22Rv1 (cell line): ENCODE data around the gene FARP1.

ENCODE experiments used
- H3K27ac ChIP-seq: fragments of 450-650 bp; 2 replicates; pipeline ENCODE4 v1.5.1; 2017
- ZFX ChIP-seq: fragments of 450-650 bp; IDR thresholded peaks from 2 replicates; pipeline ENCODE4 v1.6.1; 2017; ENCODE audit warnings: antibody characterized with exemption, borderline replicate concordance
- TF ChIP-seq, protein P1 (sequence below): fragments of 450-650 bp; IDR thresholded peaks from 2 replicates; pipeline ENCODE4 v1.5.1; 2017; ENCODE audit warnings: mild to moderate bottlenecking

The FARP1 gene

DNA sequence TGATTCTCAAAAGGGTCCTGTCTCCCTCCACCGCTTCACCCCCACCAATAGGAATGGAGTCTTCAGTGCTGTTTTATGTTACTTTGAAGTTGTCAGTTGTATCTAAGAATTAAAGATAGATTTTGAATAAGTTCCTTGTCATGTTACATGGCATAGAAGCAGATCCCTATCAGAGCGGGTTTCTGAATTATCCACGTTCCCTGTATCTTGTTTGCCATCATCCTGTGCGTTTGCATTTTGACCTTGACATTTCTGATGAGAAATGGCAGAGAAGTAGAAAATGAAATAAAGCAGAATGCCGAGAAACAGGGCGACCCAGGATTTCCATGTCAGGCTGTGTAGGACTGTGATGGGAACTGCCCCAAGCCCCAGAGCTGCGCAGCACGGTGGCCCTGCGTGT, 154.9 kb downstream of the FARP1 start:
- TF ChIP-seq, protein P1, sequence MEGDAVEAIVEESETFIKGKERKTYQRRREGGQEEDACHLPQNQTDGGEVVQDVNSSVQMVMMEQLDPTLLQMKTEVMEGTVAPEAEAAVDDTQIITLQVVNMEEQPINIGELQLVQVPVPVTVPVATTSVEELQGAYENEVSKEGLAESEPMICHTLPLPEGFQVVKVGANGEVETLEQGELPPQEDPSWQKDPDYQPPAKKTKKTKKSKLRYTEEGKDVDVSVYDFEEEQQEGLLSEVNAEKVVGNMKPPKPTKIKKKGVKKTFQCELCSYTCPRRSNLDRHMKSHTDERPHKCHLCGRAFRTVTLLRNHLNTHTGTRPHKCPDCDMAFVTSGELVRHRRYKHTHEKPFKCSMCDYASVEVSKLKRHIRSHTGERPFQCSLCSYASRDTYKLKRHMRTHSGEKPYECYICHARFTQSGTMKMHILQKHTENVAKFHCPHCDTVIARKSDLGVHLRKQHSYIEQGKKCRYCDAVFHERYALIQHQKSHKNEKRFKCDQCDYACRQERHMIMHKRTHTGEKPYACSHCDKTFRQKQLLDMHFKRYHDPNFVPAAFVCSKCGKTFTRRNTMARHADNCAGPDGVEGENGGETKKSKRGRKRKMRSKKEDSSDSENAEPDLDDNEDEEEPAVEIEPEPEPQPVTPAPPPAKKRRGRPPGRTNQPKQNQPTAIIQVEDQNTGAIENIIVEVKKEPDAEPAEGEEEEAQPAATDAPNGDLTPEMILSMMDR, result no peak
- TF ChIP-seq ZFX, result no peak
- no peak overlapping the region for H3K27ac ChIP-seq

GRCh38 chr13:98298599-98298998, 155.7 kb downstream of the FARP1 start:
- TF ChIP-seq ZFX, result no peak
- TF ChIP-seq, protein P1, result no peak
- no peak overlapping the region for H3K27ac ChIP-seq

DNA sequence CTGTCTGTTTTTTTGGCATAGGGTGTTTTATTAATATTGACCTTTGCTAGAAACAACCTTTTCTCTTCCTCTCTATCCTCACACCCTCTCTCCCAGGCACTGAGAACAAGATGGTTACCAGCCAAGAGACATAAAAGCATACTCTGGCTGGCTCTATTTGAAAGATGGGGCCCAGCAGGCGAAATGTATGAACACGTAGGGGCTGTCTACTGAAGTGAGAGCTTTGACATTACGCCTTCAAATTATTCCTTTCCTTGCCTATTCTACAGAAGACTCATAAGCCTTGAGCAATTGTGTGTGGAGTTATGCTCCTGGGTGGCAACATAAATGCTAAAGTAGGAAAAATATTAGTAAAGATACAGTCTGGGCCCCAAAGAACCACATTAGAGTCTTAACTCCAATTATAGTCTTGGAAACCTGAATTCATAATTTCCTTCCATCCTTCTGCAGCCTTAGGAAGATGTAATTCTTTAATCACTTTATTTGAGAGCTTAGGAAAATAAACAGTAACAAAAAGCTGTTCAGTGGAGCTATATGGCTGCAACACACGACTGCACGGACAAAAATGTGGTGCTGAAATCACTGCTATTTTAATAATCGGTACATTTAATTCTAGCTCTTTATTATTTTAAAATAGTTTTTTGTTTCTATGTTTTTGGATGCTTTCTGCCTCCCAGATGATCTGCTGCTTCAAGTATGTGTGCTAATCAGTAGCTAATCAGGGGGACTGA, 156.5 kb downstream of the FARP1 start:
- TF ChIP-seq, protein P1, result no peak
- no peak for TF ChIP-seq ZFX
- H3K27ac ChIP-seq, result no peak overlapping the region

- H3K27ac ChIP-seq, result no peak overlapping the region
- TF ChIP-seq, protein P1, result no peak
- TF ChIP-seq ZFX, result no peak
Measured at GRCh38 chr13:98299966-98300350, 157.1 kb downstream of the FARP1 start.

GRCh38 chr13:98300956-98301641, 158.2 kb downstream of the FARP1 start:
- H3K27ac ChIP-seq, result no peak overlapping the region
- TF ChIP-seq, protein P1, result no peak

DNA sequence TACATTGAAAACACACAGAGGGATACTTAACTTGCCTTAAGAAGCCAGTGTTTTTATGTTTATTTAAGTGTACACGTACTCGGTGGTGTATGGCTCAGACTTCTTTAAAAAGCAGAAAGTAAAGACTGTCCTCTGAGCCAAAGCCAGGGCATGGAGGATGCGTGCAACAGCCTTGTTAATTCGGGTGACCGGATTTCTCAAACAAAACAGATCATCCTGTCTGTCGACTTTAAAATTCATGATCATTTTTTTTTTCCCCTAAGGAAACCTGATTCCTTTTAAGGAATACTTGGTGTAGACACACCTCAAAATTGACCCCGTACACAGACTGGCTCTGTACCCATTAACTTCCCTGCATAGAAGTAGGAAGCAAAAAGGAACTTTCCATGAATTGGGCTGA, 158.8 kb downstream of the FARP1 start:
- TF ChIP-seq ZFX, result no peak
- TF ChIP-seq, protein P1, result no peak
- no peak overlapping the region for H3K27ac ChIP-seq

DNA sequence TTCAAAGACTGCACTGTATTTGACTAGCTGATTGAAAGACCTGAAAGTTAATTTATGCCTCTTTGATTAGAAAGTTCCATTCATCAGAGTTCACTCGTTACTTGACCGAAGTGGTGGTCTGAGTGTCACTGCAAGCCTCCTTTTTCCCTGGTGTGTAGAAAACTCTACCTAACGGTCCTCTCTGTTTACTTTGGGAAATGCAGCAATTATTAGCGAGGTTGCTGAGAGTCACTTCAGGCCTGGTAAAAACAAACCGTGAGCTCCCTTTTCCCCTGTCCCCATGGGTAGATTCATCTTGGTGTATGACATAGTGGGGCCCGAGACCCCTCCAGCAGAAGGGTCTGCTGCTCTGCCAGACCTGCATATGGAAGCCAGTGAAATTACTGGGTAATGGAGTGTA, 161.0 kb downstream of the FARP1 start:
- TF ChIP-seq ZFX, result no peak
- TF ChIP-seq, protein P1, result no peak
- H3K27ac ChIP-seq, result no peak overlapping the region
